ENCODE data around the gene FYCO1. TPM values are rescaled to one million over a fixed set of nuclear protein-coding genes. Genes with fewer than 3 reads are reported as not detected.
A peak's percentile ranks its signal among the peaks of the same experiment; 100 is the strongest.

The FYCO1 gene
- polyA plus RNA-seq, 4 donors: 16.9 to 21.0 (median 19.1) TPM

DNA sequence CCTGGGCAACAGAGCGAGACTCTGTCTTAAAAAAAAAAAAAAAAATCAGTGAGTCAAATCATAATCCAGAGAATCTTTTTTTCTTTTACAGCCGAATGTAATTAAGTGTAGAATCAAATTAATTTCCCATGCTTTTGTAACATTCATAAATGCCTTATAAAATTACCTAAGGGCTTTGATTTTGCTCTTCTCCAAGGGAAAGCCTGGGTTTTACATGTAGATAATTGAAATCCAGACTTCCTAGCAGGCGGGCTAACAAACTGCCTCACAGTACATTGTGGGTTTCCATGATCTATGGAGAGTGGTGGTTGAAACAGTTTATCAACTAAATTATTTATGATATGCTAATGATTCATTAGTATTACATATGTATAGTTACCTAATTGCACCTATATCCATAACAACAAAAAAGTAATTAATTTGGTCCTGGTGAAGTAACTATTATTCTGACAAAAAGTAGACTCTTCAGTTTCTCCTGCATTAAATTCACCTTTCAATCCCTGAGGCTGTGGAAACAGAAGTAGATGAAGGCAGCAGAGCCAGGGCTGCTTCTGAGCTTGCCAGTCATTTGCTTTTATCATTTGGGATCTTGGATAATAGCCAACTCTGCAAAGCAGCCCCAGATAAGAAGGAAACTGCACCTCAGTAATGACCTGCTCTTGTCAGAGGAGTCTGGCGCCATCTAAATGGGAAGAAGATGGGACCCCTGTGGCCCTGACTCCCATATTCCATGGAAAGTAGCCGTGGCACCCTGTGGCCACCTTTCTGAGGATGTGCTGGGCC is 99.7 kb downstream of the FYCO1 start:
- no peak for DNase-seq (ENCODE audit: low read depth in 4 of 4, low spot score in 3 of 4)

DNA sequence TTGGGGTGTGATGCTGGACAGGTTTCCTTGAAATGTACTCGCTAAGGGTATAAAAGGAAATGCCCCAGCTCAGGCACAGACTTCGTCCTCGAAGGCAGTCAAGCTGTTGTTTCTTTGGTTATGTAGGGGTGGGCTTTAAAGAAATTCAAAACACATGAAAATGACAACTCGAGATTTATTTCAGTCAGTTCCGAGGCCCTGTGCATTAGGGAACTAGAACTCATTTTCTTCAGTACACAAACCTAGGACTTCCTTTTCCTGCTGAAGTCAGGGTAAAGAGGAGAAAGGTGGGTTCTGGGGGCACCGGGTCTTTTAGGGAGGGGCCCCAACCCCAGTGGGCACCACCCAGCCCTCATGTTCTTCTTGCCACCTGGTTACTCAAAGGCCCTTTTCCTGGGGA is 101.6 kb downstream of the FYCO1 start:
- no peak for DNase-seq (ENCODE audit: low read depth in 4 of 4, low spot score in 3 of 4)

DNA sequence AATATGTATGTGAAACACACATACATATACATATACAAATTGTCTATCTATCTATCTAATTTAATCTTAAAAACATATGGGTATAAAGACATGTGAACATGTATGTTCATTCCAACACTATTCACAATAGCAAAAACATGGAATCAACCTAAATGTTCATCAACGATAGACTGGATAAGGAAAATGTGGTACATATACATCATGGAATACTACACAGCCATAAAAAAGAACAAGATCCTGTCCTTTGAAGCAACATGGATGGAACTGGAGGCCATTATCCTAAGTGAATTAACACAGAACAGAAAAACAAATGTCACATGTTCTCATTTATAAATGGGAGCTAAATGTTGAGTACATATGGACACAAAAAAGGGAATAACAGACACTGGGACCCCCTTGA is 103.5 kb downstream of the FYCO1 start:
- DNase-seq (ENCODE audit: low read depth in 4 of 4, low spot score in 3 of 4): no peak

DNA sequence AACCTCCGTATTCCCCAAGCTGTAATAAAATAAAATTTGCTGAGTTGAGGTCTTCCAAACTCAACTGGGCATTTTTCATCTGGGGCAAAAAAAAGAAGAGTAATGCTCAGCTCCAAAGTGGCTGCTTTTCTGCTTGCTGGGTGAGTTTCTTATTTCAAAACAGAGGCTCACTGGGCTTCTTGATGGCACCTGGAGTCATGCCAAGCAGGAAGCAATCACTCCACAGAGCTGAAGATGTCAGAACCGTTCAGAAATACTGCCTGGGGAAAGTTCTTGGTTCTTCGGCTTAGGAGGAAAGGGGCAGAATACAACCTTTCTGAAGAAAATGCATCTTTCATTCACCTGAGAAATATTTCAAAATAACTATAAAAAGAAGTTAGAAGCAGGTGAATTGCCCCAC is 105.2 kb downstream of the FYCO1 start:
- peak in 2 of 4 donors; percentile 1 to 6 for DNase-seq (ENCODE audit: low read depth in 4 of 4, low spot score in 3 of 4)

DNA sequence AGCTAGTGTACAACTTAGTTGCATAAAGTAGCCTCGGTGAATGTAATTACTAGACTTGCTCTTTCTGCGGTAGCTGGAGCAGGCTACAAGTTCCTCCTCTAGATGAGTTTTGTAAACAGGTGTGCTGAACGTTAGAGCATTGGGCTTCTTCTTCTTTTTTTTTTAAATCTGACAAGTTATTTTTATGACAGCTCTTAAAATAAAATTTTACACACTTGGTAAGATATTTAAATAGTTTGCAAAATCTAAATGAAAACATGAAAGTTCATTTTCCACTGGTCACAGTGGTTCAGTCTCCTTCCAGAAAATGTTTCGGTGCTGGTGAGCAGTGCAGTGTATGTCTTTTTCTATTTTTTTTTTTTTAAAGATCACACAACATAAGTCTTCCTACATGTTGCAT is 106.3 kb downstream of the FYCO1 start:
- no peak for DNase-seq (ENCODE audit: low read depth in 4 of 4, low spot score in 3 of 4)

DNA sequence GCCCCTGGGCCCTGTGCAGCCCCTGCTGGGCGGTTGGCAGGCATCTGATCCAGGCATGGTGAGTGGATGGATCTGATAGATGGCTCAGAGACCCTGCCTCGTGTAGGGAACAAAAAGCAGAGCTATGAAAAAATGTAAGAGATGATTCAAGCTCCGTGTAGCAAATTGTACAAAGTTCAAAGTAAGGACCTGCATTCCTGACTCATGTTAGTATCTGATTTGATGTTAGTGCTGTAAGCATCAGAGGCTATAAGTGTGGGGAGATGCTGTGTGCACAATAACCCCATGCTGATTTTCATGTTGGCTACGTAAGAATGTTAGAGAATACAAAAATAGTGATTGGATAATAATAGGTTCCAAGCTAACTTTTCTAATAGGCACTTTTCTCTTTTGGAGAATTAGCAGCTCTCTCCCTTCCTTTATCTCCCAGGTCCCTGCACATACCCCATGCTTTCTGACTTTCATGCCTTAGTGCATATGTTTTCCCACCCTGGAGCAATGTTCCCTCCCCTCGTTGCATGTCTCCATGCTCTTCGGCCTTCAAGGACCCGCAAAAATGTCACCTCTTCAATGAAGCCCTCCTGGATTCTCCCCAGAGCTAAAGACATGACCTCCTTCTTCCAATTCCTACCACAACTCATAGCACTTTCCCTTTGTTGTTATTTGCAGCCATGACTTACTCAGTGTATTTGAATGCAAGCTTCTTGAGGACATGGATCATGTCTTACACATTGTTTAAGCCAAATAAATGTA is 107.7 kb downstream of the FYCO1 start:
- no peak for DNase-seq (ENCODE audit: low read depth in 4 of 4, low spot score in 3 of 4)

DNA sequence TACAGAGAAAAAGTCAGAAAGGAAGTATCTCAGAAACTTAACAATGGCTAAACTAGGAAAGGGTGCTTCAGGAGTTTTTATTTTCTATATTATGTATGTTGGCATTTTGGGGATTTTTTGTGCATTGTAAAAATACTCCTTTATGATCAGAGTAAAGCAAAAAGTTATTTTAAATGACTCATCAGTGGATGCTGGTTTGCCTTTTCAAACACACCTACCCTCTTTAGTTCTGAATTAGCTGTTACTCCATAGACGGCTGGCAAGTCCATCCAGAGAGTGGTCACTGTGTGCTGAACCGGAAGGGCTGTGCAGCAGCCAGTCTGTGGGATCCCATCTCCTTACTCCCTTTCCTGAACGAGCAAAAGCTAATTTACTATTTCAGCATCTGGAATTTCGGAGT is 108.3 kb downstream of the FYCO1 start:
- DNase-seq (ENCODE audit: low read depth in 4 of 4, low spot score in 3 of 4): no peak

DNA sequence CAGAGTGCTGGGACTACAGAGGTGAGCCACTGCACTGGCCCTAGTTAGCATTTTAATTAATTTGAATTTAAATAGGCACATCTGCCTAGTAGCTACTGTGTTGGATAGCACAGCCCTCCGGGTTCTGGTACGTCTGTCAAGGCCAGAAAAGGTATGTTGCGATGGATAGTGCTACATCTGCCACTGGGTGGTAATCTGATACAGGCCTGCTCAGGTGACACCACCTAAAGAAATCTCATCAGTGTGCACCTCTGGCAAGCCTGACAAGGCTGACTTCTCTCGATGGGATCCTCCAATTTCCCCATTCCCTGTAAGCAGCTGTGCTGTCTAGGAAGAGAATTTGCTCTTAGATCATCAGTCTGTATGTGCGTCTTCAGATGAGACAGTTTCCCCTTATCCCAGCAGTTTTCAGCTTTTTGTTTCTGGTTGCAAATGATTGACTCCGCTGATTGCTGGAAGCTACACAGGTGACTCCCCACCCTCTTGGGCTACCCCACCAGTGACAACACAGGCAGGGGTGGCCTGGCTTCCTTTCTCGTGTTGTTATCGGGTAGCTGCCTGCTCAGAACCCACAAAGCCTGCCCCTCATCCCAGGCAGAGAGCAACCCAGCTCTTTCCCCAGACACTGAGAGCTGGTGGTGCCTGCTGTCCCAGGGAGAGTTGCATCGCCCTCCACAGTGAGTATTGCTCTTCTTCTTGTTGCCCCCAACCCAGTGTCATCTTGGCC is 109.5 kb downstream of the FYCO1 start, which contains the start of gene CCR9:
Gene CCR9, plus strand, starts transcription at position 565 of the 727 bp plus-strand sequence. CDS start 8,391 bp downstream, outside the sequence.
- no peak for DNase-seq (ENCODE audit: low read depth in 4 of 4, low spot score in 3 of 4)

DNA sequence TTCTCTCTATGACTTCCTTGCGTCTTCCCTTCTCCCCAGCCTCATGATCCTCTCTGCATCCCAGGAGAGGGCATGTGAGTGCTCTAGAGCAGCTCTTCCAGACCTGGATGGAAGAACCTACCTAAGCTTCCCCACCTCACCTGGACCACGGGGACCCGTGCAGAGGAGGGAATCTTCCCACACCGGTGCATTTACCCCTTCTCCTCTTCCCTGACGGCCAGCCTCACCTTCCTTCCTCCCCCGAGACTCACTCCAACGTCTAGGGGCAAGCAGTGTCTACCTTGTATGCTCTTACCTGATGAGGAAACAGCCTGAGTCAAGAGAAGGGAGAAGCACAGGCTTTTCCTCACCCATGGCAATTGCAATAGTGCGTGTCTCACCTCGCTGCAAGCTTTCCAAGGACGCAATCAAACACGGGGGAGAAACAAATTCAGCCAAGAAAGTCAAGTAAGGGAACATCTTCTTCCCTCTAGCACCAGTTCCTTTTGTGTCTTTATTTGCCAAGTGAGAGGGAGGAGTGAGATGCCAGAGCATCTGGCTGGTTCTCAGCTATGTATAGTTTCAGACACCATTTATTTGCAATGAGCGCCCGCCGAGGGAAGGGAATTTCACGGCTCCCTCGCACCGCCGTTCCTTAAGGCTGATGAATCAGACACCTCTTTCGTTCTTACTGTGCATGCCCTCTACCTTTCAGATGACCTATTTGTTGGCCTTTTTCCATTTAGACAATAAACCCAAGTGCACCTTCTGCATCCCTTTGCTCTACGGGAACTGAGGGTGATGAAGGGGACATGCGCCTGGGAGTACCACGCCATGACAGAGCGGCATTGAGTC is 111.0 kb downstream of the FYCO1 start:
- no peak for DNase-seq (ENCODE audit: low read depth in 4 of 4, low spot score in 3 of 4)

DNA sequence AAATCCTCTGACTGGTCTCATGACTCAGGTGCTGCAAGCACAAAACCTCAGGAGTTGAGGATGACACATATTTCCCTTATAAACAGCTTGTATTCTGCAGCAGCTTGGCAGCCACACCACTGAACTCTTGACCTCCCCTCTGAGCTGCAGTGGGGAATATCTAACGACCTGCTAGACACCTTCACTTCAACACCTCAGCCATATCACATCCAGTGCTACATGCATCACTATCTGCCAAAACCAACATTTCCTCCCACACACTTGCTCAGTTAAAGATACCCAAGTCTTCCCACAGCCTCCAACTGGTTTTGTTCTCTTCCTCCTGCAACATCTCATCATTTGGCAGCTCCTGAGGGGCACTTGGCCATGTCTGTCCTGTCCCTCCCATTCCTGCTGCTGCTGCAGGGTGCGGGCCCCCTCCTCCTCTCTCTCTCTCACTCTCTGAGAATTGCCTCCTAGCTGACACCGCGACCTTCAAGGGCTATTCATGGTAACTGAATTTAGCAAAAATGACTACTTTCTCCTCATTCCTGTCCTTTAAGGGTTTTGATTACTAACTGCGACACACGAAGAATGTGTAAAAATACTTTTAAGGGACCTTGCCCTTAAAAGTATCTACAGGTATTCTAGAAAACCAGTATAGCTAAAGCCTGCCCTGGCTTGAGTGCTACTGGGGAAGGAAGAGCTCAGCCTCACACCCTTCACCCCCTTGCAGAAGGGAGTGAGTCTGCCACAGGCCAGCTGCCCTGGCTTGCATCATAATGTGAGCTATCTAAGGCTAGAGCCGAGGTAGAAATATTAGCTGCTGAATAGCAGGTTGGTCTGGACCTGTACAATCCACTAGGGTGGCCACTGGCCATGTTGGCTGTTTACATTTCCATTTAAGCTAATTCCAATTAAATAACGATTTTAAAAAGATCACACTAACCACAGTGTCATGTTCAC is 114.3 kb downstream of the FYCO1 start:
- no peak for DNase-seq (ENCODE audit: low read depth in 4 of 4, low spot score in 3 of 4)

DNA sequence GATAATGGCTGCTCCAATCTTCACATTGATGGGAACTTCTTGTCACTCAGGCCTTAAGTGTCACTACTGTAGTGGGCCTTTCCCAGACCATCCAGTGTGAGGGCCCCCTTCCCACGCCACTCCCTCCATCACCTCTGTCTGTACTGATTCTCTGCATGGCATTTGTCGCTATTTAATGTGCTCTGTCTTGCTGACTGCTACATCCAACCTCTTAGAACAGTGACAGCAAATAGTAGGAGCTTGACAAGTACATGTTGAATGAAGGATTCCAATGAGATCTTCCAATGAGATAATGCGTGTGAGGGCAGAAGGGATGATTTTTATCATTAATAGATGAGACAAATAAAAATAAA is 114.9 kb downstream of the FYCO1 start:
- no peak for DNase-seq (ENCODE audit: low read depth in 4 of 4, low spot score in 3 of 4)

DNA sequence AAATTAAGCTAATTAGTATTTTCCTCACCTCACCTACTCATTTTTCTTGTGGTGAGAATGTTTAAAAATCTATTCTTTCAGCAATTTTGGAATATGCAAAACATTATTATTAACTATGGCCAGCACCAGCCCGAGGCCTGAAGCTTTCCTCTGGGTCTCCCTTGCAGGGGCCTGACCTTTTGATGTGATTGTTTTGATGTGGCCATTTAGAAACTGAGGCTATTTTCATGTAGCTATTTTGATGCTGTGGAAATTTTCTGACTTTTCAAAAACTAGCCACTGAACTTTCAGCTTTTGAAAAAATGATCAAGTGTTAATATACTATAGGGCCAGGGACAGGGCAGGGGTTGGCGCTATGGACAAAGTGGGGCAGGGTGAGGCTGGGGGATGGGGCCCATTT is 117.5 kb downstream of the FYCO1 start:
- DNase-seq (ENCODE audit: low read depth in 4 of 4, low spot score in 3 of 4): no peak

DNA sequence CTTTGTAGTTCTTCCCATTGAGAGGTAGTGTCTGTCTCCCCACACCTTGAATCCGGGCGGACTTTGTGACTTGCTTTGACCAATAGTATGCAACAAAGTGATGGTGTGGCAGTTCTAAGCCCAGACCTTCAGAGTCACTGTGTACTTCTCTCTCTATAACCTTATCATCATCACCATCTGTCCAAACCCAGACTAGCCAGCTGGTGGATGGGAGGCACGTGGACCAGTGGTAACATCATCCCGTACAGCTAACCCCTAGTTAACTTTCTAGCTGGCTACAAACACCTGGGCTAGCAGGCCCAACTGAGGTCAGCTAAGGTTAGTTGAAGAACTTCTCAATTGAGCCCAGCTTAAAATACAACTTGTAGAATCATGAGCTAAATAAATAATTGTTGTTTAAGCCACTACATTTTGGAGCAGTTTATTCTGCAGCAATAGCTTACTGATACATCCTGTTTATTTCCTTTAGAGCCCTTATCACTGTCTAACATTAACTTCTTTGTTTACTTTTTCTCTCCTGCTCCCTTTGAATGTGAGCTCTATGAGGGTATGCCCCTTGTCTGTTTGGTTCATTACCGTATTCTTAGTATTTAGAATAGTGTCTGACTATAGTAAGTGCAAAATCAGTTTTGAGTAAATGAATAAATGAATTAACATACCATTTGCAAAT is 120.8 kb downstream of the FYCO1 start:
- no peak for DNase-seq (ENCODE audit: low read depth in 4 of 4, low spot score in 3 of 4)

DNA sequence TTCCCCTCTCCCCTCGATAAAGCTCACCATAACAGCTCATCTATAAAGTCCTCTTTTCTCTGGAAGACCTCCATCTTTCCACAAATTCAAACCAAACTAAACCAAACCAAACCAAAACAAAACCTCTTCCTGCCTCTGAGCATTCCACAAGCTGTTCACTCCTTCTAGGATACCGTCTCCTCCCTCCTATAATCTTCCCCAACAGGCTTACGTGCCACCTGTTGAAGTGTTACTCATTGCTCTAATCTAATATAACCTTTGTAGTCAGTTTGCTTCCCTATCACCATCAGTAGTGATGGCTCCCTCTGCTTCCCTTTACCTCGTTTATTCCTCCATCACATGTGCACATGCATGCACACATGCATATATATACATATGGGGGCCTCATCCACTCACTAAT is 122.0 kb downstream of the FYCO1 start:
- no peak for DNase-seq (ENCODE audit: low read depth in 4 of 4, low spot score in 3 of 4)

DNA sequence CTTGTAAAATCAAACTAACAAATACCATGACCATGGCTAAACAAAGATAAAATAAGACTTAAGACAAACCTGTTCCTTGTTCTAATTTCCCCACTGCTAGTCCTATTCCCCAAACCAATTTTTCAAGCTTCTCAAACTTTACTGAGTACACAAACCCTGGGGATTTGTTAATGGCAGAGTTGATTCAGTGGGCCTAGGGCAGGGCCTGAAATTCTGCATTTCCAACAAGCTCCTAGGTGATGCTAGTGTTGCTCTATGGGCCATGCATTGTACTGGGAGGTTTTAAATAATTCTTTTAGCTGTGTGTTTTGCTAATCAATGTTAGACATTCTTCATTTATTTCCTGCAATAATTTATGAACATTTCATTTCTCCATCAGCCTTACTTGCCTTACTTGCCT is 122.6 kb downstream of the FYCO1 start:
- DNase-seq (ENCODE audit: low read depth in 4 of 4, low spot score in 3 of 4): no peak

DNA sequence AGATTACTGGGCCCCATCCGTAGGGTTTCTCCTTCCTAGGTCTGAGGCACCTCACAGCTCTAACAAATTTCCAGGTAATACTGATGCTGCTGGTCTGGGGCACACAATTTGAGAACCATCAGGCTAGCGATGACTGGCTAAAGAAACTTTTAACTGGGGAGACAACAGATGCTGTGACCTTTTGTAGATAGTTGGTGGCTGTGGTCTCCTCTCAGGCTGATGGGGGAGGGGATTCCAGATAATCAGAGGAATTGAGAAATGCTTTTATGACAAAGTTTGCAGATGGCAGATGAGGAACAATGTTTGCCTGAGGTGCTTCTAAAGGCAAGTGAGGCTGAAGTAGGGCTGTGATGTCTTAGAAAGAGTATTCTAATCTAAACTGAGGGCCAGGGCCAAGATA is 123.1 kb downstream of the FYCO1 start:
- no peak for DNase-seq (ENCODE audit: low read depth in 4 of 4, low spot score in 3 of 4)

DNA sequence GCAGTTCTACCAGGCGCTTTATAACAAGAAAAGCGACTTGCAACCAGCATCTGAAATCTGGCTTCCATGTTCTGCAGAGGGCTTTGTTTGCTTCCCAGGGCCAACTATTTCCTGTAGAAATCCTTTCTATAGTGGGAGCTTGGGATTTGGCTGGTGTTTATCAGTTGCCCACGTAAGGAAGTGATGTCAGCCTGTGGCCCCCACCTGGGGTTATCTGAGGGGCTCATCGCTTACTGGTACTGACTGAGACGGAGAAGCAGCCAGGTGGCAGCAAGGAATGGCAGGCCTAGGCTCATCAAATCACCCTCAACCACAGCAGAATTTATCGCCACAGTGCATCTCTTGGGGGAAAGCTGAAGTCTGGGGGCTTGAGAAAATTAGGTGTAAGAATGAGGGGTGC is 123.8 kb downstream of the FYCO1 start:
- no peak for DNase-seq (ENCODE audit: low read depth in 4 of 4, low spot score in 3 of 4)

DNA sequence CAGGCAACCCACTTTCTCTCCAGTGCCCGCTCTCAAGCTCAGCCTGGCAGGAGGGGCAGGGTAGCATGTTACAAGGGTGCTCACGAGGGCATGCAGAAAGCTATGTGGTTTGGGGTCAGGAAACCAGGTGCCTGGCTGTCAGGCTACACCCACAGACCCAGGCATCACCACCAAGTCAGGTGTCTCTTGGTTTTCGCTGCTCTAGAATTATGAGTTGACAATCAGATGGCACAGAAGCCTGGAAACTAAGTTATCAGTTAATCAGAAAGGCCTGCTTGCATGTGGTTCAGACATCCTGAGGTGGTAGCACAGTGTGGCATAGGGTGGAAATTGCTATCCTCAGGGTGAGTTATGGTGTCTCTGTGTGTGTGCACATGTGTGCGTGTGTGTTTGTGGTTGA is 125.5 kb downstream of the FYCO1 start:
- DNase-seq (ENCODE audit: low read depth in 4 of 4, low spot score in 3 of 4): no peak

DNA sequence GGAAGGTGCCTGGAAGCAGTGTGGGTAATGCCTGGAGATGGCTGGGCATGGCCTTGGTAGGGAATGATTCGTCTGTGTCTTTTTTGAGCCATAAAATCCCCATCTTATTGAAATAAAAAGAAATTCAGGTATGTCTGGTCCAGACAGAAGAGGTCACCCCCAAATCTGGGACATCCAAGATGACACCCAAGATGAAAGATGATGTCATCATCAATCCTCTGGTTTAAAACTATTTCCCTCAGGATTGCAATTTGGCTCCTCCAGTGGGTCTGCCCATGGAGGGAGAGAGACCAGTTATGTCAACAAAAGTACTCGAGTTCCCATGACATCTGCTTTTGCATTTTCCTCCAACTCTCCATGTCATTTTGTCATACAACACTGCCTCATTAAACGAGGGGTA is 126.0 kb downstream of the FYCO1 start:
- no peak for DNase-seq (ENCODE audit: low read depth in 4 of 4, low spot score in 3 of 4)
